GM18508 (cell line): ENCODE data around the gene ADAMTS17.
A peak's percentile ranks its signal among the peaks of the same experiment; 100 is the strongest.

Source experiments
- ATAC-seq: cut with Tn5 transposase; IDR thresholded peaks from one replicate; pipeline ENCODE4 v1.9.1; 2021; ENCODE audit warnings: moderate number of reproducible peaks; ENCODE audit not compliant: insufficient read depth, unreplicated experiment

ADAMTS17 gene

GRCh38 chr15:100310513-100311153 lies 31.1 kb downstream of the ADAMTS17 start:
- ATAC-seq = no peak

GRCh38 chr15:100310041-100310405 lies 31.8 kb downstream of the ADAMTS17 start:
- no peak for ATAC-seq

GRCh38 chr15:100309109-100310040 lies 32.4 kb downstream of the ADAMTS17 start:
- no peak for ATAC-seq

- ATAC-seq = no peak
Observed at GRCh38 chr15:100308608-100309007, 33.2 kb downstream of the ADAMTS17 start.

- ATAC-seq = no peak
Observed at GRCh38 chr15:100308213-100308600, 33.6 kb downstream of the ADAMTS17 start.

- ATAC-seq = no peak
Observed at GRCh38 chr15:100307241-100308212, 34.2 kb downstream of the ADAMTS17 start.

GRCh38 chr15:100306098-100306497 lies 35.7 kb downstream of the ADAMTS17 start:
- ATAC-seq = no peak

GRCh38 chr15:100301910-100302431 lies 39.8 kb downstream of the ADAMTS17 start:
- peak; percentile 66 for ATAC-seq

DNA sequence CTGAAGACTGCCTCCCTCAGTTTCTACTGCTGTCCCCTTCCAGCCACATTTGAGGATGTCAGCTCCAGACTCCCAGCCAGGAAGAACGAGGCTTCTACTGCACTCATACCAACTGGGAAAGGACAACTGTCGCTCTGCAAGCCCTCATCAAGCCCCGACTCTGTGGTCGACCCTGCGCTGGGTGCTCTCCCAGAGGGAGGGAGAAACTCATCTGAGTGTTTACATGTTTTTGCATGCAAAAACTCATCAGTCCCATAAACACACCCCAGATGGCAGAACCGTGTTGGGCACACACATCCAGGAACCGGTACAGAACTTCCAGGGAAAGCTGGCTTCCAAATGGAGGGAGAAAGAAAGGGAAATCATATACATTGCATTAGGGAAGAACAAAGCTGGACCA lies 43.5 kb downstream of the ADAMTS17 start:
- no peak for ATAC-seq

- ATAC-seq = no peak
Observed at GRCh38 chr15:100297812-100298211, 44.0 kb downstream of the ADAMTS17 start.

GRCh38 chr15:100295939-100296565 lies 45.7 kb downstream of the ADAMTS17 start:
- no peak for ATAC-seq

- no peak for ATAC-seq
Observed at GRCh38 chr15:100292010-100292409, 49.8 kb downstream of the ADAMTS17 start.

GRCh38 chr15:100291106-100291505 lies 50.7 kb downstream of the ADAMTS17 start:
- ATAC-seq = no peak

DNA sequence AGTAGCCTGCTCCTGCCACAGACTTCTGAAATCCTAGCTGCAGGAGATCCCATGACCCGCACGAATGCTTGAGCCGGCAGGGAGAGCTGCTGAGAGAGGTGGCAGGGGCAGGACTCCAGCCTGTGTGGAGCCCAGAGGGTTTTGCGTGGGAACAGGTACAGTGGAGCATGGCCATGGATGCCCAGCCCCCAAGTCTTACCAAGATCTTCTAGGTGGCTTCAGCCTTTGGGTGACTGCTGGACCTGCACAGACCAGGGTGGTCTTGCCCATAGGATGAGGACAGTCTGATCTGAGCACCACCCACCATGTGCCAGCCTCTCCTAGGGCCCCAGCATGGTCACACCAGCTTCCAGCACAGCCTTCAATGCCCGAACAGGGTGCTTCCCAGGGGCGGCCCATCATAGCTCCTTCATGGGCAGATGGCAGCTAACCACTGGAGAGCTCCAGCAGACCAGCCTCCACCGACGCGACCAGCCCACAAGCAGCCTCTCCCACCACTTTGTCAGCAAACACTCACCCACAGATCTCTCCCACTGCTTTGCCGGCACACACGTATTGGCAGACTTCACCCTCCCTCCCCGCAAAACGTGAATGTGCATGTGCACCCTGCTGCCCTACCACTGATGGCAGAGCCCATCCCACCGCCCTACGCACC lies 56.0 kb downstream of the ADAMTS17 start:
- no peak for ATAC-seq

- no peak for ATAC-seq
Observed at GRCh38 chr15:100284701-100285100, 57.1 kb downstream of the ADAMTS17 start.

- no peak for ATAC-seq
Observed at GRCh38 chr15:100284191-100284590, 57.6 kb downstream of the ADAMTS17 start.

- ATAC-seq = no peak
Observed at GRCh38 chr15:100281096-100281917, 60.5 kb downstream of the ADAMTS17 start.

DNA sequence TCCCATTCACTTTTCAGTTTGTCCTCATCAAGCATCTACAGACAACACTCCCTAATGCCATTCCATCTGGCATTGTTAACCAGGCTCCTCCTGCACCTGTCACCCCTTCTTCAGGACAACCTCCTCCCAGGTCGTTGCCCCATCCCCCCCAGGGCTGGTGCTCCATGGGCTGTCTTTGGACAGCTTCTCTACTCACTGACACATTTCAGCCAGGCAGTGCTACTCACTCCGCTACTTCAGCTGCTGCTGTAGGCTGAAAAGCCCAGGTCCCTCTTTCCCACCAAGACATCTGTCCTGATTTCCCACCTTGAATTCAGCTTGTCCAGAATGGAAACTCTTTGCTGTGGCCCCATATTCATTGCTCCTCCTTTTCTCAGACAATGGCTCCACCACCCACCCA lies 61.9 kb downstream of the ADAMTS17 start:
- no peak for ATAC-seq
